Activated naive CD4-positive, alpha-beta T cell treated with anti-CD3 and anti-CD28 coated beads, Interleukin-2, amount 10 ng/mL, durations not matched to agents 5 hours and 36 hours (primary cell): Measurements from ENCODE around the gene LMOD2. TPM values are rescaled to one million over a fixed set of nuclear protein-coding genes. Genes with fewer than 3 reads are reported as not detected.

Source experiments
- total RNA-seq, 2 experiments: library from RNA; stranded (reverse); gene quantifications; one replicate each; pipeline ENCODE4 v1.2.3, GENCODE V29; 2021

LMOD2 gene
- not detected for total RNA-seq

GRCh38 chr7:123655614-123656013 is at the start of gene LMOD2:
TSS of gene LMOD2 (plus strand) at chr7:123655866. CDS start at chr7:123655964, 98 bp downstream.

Other genes starting within 250 kb of the LMOD2 start
- under 1 TPM in 1 of 2 experiments, not detected in 1; 0.10 TPM for gene IQUB, start 121.3 kb upstream of the LMOD2 start, total RNA-seq
- 10 to 100 TPM; 48.8 to 52.2 TPM for gene NDUFA5, start 98.0 kb upstream of the LMOD2 start, total RNA-seq
- gene ASB15, start 54.0 kb upstream of the LMOD2 start, total RNA-seq: not detected
- gene WASL, start 93.1 kb downstream of the LMOD2 start, total RNA-seq: 1 to 10 TPM; 8.0 to 8.5 TPM
- not detected for gene HYAL4, start 189.3 kb downstream of the LMOD2 start, total RNA-seq